ENCODE results near the gene MMAA.

DNA sequence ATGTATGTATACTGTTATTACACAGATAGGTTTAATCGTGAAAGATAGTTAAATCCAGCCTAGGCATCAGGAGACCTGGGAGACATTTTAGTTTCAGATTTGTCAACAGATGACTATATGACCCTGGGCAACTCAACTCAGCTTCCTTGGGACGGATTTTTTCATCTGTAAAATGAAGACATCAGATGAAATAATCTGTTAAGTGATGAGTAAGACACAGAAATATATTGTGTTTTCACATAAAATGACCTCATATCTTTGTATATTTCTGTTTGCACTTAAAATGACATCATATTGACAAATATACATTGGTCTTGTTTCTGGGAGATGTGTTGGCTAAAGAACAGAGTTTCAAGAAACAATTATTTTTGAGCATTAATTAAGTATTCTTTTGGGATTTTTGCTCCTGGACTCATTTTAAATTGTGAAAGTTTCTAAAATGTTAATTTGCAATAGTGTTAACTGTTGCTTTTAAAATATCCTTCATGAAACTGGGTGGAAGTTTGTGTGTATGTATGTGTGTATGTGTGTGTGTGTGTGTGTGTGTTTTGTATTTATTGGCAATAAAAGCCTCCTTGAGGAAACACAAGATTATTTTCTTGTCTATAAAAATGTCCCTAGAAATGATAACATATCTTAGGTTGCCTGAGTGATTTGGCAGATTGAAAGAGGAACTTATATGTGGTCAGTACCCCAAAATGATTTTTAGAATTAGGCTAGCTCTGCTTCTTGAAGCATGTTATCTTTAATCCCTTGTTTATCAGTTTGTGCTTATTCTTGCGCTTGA is 29.1 kb upstream of the MMAA start:
- TF ChIP-seq CTCF (IDR thresholded peaks at IDR 0.05) (no peak), POLR2AphosphoS5 (IDR thresholded peaks at IDR 0.05) (no peak), EP300 (IDR thresholded peaks at IDR 0.05) (no peak)

Data from gastroesophageal sphincter (tissue), 3 donors.